ENCODE measurements around the gene PATL1.
"Not testable (repeated sequence)": the region's sequence is repeated elsewhere in the genome, so short reads cannot be mapped to it uniquely, and the experiment has no call there.

- TF ChIP-seq CTCF (conservative IDR thresholded peaks at IDR 0.05; ENCODE audit: low read depth in 2 of 2); CREB1 (CRISPR knock-in tag; IDR thresholded peaks at IDR 0.05; ENCODE audit: low read depth); POLR2AphosphoS5 (IDR thresholded peaks at IDR 0.05; ENCODE audit: low read depth); ETS1 (IDR thresholded peaks at IDR 0.05); ZNF114 (CRISPR knock-in tag; IDR thresholded peaks at IDR 0.05); JUNB (IDR thresholded peaks at IDR 0.05; ENCODE audit: unreplicated experiment): not testable (repeated sequence)
These were observed 31.3 kb upstream of the PATL1 start for GRCh38 chr11:59700157-59700556.
